Right ventricle myocardium superior (tissue), 1 donor: ENCODE results near the gene OSBPL3. TPM values are rescaled to one million over a fixed set of nuclear protein-coding genes. Genes with fewer than 3 reads are reported as not detected.

ENCODE experiments used
- ATAC-seq: fragments of 200-7000 bp; cut with Tn5 transposase; one replicate; pipeline ENCODE4 v1.9.1; 2020; ENCODE audit warnings: mild to moderate bottlenecking; ENCODE audit not compliant: poor library complexity
- DNase-seq: peaks from one replicate; pipeline ENCODE4 v3.0.0-alpha.2; 2020
- intact Hi-C: fragments of 100-400 bp; cut with DNase I; formaldehyde crosslinking; loops from one replicate; pipeline ENCODE4 v1.11.2; 2022
- total RNA-seq: library from RNA; stranded (reverse); fragmentation: NEBNext Ultra II Directional; extraction: Animal tissue kit (Norgen Biotek cat#: 25700); gene quantifications from one replicate; pipeline ENCODE4 v1.2.1, GENCODE V29; 2021
- donor health status: DM: no; HTN: yes; CAD: no; lungs with severe emphysema.

Gene OSBPL3
- total RNA-seq, 1 donor from 2014 or later: 8.4 TPM

- no peak for DNase-seq
- intact Hi-C loops: no loop called here
- ATAC-seq: no peak
Measured at GRCh38 chr7:24858108-24858977, 121.6 kb downstream of the OSBPL3 start.

GRCh38 chr7:24857623-24858022 lies 122.4 kb downstream of the OSBPL3 start:
- no peak for ATAC-seq
- no peak for DNase-seq
- intact Hi-C loops: no loop called here

DNA sequence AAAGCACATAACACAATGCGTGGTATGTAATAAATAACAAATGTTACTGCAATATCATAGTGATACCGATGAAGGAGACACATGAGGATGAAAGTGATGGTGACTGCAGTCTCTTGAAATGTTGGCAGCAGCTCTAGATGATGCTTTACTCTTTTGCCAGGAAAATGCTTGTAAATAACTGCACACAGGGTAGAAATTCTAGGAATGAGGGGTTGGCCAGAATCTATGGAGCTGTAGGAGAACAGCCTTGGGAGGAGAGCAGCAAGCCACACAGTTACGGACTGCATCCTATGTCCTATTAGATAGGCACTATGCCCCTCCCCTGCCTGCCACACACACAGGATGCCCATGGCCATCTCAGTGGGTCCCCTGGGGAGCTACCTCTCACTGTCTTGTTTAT lies 125.1 kb downstream of the OSBPL3 start:
- intact Hi-C loops: no loop called here
- no peak for ATAC-seq
- no peak for DNase-seq

- intact Hi-C loops: no loop called here
- ATAC-seq: no peak
- DNase-seq: no peak
Measured at GRCh38 chr7:24851786-24852185, 128.2 kb downstream of the OSBPL3 start.

DNA sequence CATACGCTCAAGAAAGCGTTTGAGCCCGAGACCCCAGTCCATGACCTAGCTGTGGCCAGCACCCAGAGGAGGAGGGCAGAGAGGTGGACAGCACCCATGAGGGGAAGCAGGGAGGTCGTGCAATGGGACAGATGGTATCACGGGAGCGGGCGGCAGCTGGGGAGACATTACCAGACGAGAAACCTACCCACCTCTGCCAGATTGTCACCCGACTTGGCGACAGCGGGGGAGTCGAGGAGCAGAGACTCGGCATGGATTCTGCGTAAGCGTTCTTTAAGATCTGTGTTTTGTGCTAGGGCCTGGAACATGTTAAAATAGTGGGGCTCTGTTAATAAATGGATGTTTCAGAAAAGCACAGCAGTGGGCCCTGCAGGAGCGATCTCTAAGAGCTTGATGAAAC lies 131.1 kb downstream of the OSBPL3 start:
- intact Hi-C loops: no loop called here
- no peak for DNase-seq
- ATAC-seq: no peak

GRCh38 chr7:24847754-24848153 lies 132.2 kb downstream of the OSBPL3 start:
- intact Hi-C loops: no loop called here
- ATAC-seq: no peak
- no peak for DNase-seq

GRCh38 chr7:24843821-24844434 lies 136.1 kb downstream of the OSBPL3 start:
- intact Hi-C loops: no loop called here
- ATAC-seq (no peak), DNase-seq (no peak)

DNA sequence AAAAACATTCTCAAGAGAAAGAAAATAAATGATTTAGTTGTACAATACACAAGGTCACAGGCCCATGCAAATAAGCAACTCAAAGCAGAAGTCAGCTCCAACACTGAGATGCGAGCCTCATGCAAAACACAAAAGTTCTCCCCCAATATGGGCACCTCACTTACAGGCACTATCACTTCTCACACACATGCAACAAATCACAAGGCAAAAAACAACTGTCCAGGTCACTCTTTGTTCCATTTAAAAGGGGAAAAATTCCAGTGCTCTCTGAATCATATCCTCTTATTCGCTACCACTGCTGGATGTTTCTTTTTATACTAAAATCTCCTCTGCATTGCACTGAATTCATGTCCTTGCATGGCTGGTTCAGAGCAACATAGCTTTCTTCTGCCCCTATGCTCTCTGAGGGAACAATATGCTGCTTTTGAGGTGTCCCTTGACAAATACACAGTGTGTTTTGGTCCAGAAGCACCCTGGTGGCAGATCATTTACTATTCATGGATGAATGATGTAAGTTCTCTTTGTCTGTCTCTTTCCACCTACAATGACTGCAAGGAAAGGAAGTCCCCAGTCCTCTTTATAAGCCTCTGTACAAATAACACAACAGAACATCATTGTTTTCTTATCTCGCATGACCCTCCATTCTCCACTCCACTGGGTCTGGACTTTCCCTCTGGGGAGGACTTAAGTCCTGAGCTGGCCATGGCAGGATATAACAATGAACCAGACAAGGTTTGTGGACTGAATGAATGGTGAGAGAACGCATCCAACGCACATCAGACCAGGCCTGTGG lies 137.3 kb downstream of the OSBPL3 start:
- intact Hi-C loops: no loop called here
- DNase-seq (no peak), ATAC-seq (no peak)

DNA sequence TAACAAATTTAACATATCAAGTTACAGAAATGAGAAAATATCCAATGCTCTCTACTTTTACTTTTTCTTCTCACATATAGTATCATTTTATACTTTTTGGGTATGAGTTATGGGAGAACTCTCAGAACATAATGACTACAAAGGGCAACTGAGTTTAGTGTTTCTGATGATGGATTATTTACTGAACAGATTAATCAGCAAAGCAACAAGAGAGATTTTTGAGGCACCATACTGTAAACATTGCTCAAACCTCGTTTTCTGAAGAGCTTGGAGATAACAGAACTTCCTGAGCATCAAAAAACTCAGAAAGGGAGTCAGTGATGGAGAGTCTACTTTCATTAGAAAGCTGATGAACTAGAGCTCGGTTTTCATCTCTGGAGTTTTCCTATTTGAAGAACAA lies 137.9 kb downstream of the OSBPL3 start:
- ATAC-seq (no peak), DNase-seq (no peak)
- intact Hi-C loops: no loop called here

DNA sequence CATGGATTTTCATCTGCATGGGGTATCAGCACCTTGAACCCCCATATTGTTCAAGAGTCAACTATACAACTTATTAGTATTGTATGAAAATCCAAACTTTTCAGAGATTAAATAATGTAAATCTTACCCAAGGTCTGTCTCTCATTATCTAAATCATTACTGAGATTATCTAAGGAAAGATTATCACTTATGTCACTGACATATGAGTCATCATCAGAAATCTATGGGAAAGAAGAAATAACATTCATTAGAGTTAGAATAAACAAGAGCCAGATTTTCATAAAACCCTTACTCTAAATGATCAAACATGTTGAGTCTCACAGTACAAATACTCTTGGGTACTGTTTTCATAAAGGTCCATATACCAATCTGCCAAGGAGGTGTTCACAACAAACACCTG lies 139.4 kb downstream of the OSBPL3 start:
- no peak for ATAC-seq
- DNase-seq: no peak
- intact Hi-C loops: no loop called here

GRCh38 chr7:24836084-24836483 lies 143.9 kb downstream of the OSBPL3 start:
- ATAC-seq (no peak), DNase-seq (no peak)
- intact Hi-C loops: no loop called here

DNA sequence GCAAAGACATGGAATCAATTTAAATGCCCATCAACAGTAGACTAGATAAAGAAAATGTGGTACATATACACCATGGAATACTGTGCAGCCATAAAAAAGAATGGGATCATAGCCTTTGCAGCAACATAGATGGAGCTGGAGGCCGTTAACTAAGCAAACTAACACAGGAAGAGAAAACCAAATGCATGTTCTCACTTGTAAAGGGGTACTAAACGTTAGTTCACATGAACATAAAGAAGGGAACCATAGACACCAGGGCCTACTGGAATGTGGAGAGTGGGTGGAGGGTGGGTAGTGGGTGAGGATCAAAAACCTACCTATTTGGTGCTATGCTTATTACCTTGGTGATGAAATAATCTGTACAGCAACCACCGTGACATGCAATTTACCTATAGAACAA lies 144.3 kb downstream of the OSBPL3 start:
- ATAC-seq (no peak), DNase-seq (no peak)
- intact Hi-C loops: no loop called here

DNA sequence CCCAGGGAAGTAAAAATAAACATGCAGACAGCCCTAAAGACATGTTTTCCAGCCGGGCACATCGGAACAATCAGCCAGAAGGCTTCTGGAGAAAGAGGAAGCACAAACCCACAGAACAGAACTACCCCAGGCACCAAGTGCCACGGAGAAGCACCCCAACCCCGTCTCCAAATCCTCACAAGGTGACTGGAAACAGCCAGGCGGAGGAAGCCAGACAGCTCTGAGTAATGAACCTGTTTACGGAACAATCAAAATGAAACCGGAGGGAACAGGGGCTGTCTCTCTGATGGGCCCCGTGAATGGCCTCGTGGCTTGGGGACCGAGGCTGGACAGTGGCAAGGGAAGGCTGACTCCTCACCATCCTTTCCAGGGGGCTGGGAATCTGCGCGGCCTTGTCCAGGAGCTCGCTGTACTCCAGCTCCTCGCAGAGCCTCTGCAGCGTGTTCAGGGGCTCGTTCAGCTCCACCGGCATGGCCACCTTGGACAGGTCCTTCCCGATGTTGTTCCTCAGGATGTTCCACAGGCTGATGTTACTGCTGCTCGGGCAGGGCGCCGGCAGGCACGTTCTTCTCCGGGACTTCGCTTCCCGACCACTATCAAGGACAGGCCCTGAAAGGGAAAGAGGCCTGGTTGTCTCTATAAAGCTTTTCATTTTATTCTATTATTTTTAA lies 145.7 kb downstream of the OSBPL3 start:
- intact Hi-C loops: no loop called here
- ATAC-seq: no peak
- DNase-seq: peak; percentile 45

- ATAC-seq (no peak), DNase-seq (no peak)
- intact Hi-C loops: no loop called here
Measured at GRCh38 chr7:24833549-24833948, 146.4 kb downstream of the OSBPL3 start.

- intact Hi-C loops: no loop called here
- ATAC-seq (no peak), DNase-seq (no peak)
Measured at GRCh38 chr7:24831240-24831639, 148.7 kb downstream of the OSBPL3 start.

DNA sequence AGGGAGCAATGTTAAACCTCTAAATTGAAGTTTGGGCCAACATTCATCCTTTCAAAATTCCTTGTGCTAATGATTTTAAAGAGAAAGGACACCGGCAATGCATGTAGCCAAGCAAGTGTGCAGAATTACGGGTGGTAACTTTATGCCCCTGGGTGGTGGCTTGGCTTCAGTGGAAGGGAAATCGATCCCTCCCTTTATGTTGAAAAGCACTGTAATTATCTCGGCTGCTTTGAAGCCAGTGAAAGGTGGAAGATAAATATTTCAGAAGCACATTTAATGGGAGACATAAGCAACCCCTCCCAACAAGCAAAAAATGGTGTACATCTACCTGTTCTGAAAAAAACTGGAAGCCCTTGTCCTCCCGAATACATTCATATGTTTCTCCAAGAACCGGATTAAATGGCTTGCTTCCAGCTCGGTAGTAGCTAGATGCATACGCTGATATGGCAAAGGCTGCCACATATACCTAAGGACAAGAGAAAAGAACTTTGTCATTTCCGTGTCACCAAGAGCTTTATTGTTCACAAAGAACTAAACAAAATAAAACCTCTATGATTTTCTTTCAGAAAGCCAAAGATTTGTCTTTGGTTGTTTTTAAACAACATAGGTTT lies 149.4 kb downstream of the OSBPL3 start:
- intact Hi-C loops: no loop called here
- no peak for DNase-seq
- no peak for ATAC-seq

GRCh38 chr7:24829787-24830186 lies 150.2 kb downstream of the OSBPL3 start:
- no peak for ATAC-seq
- intact Hi-C loops: loop anchor here (5.0 kb wide), 1 partner anchor 153 kb away; the partner anchor contains the start of gene OSBPL3
- DNase-seq: no peak

DNA sequence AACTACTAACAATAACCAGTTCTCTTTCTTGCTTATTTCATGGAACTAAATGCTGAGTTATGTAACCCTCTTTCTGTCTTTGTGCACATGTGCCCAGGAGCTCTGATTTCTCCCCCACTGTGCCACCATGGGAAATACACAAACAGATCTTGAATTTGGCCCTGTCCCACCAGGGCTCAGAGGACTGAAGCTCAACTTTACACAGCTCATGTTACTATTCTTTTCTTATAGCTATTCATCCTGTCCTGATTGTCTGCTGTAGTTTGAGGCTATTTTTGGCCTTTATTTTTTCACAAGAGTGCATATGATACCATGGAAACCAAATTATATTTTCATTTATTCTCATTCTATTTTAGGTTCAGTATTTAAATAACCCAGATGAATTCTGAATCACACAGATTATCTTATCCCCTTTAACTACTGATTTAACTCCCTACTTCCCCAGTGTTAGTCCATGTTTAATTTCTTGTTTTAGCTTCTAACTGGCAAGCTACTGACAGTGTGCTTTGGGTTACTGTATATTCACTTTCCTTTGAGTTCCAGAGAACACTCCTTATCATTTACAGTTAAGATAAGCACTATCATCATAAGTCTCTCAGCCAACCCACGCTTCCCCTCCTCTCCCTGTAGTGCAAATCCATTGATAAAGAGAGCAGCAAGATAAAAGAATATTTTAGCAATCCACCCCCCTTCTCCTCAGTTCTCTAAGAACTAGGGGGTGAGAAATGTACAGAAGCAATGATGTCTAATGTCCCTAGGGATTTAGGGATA lies 150.9 kb downstream of the OSBPL3 start:
- DNase-seq: no peak
- intact Hi-C loops: loop anchor here (5.0 kb wide), 1 partner anchor 153 kb away; the partner anchor contains the start of gene OSBPL3

More for the DNA sequence above, 150.9 kb downstream of the OSBPL3 start:
- ATAC-seq: peak; percentile 85
